A673 (cell line): ENCODE results near the gene NKX6-2. TPM values are rescaled to one million over a fixed set of nuclear protein-coding genes. Genes with fewer than 3 reads are reported as not detected.

ENCODE experiments used
- BruUV-seq: library from RNA; stranded (reverse); fragments of 400-500 nt; replicated peaks from 2 replicates; lab custom pipeline; 2021; lab: Mats Ljungman, UMichigan
- CTCF ChIA-PET: fragments of 300-600 bp; sonication (Branson Sonifier 250); formaldehyde crosslinking; loops from one replicate; lab custom pipeline; 2022; ENCODE audit warnings: antibody characterized with exemption; lab: Charles Lee
- POLR2A ChIA-PET: fragments of 300-600 bp; sonication (Branson Sonifier 250); formaldehyde crosslinking; loops from one replicate; lab custom pipeline; 2022; ENCODE audit warnings: antibody characterized with exemption; ENCODE audit not compliant: low non-redundant PET; lab: Charles Lee
- DNase-seq: peaks from one replicate; pipeline ENCODE4 v3.0.0-alpha.2; 2015; ENCODE audit warnings: low spot score
- H3K27ac ChIP-seq: fragments of 200-600 bp; sonication (generic); 2 replicates; pipeline ENCODE4 v1.5.1; 2016; ENCODE audit warnings: mixed run types, low read depth, mild to moderate bottlenecking, mixed read lengths, antibody characterized with exemption, low read length; ENCODE audit not compliant: poor library complexity, severe bottlenecking
- H3K27me3 ChIP-seq: fragments of 200-600 bp; sonication (generic); replicated peaks from 2 replicates; pipeline ENCODE4 v1.6.1; 2017; ENCODE audit warnings: mixed run types, low read depth, mild to moderate bottlenecking, mixed read lengths, antibody characterized with exemption, low read length; ENCODE audit not compliant: insufficient read depth, poor library complexity
- H3K36me3 ChIP-seq: fragments of 200-600 bp; sonication (generic); 2 replicates; pipeline ENCODE4 v1.6.1; 2016; ENCODE audit warnings: mixed run types, mild to moderate bottlenecking, mixed read lengths, antibody characterized with exemption, low read length; ENCODE audit not compliant: insufficient read depth, poor library complexity, severe bottlenecking
- H3K4me1 ChIP-seq: fragments of 200-600 bp; sonication (generic); 2 replicates; pipeline ENCODE4 v1.6.1; 2017; ENCODE audit warnings: mixed run types, mild to moderate bottlenecking, mixed read lengths, antibody characterized with exemption, low read length; ENCODE audit not compliant: insufficient read depth, poor library complexity, severe bottlenecking
- H3K4me3 ChIP-seq: fragments of 200-600 bp; sonication (generic); 2 replicates; pipeline ENCODE4 v1.5.1; 2016; ENCODE audit warnings: low read depth, mixed run types, mild to moderate bottlenecking, mixed read lengths, low read length; ENCODE audit not compliant: poor library complexity, severe bottlenecking
- H3K9me3 ChIP-seq: fragments of 200-600 bp; sonication (generic); 2 replicates; pipeline ENCODE4 v1.6.1; 2016; ENCODE audit warnings: mixed run types, low read depth, mild to moderate bottlenecking, mixed read lengths, antibody characterized with exemption, low read length; ENCODE audit not compliant: poor library complexity, severe bottlenecking
- EZH2 ChIP-seq: fragments of 200-600 bp; sonication (generic); IDR thresholded peaks from 2 replicates; pipeline ENCODE4 v1.6.1; 2017; ENCODE audit warnings: borderline replicate concordance, low read depth, mild to moderate bottlenecking, mixed read lengths, antibody characterized with exemption, low read length; ENCODE audit not compliant: poor library complexity, severe bottlenecking
- intact Hi-C: fragments of 100-400 bp; cut with micrococcal nuclease; formaldehyde crosslinking; loops from one replicate; pipeline ENCODE4 v1.10.0; 2022; ENCODE audit not compliant: unreplicated experiment
- total RNA-seq: library from RNA; stranded (reverse); gene quantifications from 2 replicates; pipeline ENCODE4 v1.2.3, GENCODE V29; 2021
- TF ChIP-seq, protein P1 (sequence below): fragments of 300-800, 200-600 bp; sonication (generic); conservative IDR thresholded peaks from 2 replicates; pipeline ENCODE4 v1.5.1; 2017; ENCODE audit warnings: low read depth, mild to moderate bottlenecking, antibody characterized with exemption, low read length, moderate library complexity, mixed read lengths

The NKX6-2 gene
- total RNA-seq, 1 experiment from 2014 or later = not detected

GRCh38 chr10:132788831-132789219 is 2.9 kb upstream of the NKX6-2 start:
- POLR2A ChIA-PET = no interaction called here
- no peak overlapping the region for H3K4me3 ChIP-seq

DNA sequence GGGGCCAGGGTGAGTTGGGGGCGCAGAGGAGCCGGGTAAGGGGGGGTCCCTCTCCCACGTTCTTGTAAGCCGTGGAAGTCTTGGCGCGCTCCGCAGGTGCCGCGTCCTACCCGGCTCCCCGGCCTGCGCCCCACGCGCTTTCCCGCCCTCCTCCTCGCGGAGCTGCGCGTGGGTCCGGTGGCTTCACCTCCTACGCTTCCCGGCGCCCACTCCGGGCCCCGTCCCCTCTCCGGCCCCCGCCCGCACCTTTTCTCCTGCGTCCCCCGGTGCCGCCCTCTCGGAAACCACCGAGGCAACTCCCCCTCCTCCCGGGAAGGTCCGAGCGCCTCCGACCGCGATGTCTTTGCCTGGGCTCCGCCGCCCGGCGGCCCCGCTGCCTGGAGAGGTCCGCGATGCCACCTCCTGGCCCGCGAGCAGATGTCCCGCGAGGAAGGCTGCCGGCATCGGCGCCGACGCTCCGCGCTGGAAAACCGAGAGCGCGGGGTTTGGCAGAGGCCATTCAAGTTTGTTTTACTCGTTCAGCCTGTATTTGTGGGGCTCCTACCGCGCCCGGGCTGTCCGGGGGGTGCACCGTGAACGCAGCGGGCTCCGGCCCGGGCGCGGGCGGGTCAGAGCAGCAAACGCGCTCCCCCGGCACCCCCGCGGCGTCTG is 2.4 kb upstream of the NKX6-2 start:
- BruUV-seq = no TSS peak
- ChIA-PET POLR2A (no interaction called here), CTCF (no interaction called here)
- no peak overlapping the region for H3K27ac ChIP-seq
- TF ChIP-seq EZH2 = peak; percentile 99
- TF ChIP-seq, protein P1, sequence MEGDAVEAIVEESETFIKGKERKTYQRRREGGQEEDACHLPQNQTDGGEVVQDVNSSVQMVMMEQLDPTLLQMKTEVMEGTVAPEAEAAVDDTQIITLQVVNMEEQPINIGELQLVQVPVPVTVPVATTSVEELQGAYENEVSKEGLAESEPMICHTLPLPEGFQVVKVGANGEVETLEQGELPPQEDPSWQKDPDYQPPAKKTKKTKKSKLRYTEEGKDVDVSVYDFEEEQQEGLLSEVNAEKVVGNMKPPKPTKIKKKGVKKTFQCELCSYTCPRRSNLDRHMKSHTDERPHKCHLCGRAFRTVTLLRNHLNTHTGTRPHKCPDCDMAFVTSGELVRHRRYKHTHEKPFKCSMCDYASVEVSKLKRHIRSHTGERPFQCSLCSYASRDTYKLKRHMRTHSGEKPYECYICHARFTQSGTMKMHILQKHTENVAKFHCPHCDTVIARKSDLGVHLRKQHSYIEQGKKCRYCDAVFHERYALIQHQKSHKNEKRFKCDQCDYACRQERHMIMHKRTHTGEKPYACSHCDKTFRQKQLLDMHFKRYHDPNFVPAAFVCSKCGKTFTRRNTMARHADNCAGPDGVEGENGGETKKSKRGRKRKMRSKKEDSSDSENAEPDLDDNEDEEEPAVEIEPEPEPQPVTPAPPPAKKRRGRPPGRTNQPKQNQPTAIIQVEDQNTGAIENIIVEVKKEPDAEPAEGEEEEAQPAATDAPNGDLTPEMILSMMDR = no peak
- intact Hi-C loops = no loop called here
- no peak overlapping the region for H3K4me3 ChIP-seq
- H3K4me1 ChIP-seq = peaks cover 1% of the 10 kb centered on the region
- no peaks in the 10 kb centered on the region for H3K9me3 ChIP-seq
- DNase-seq = no peak
- no peaks in the 10 kb centered on the region for H3K36me3 ChIP-seq
- peaks cover 80% of the 10 kb centered on the region for H3K27me3 ChIP-seq

More at GRCh38 chr10:132788831-132789219, 2.9 kb upstream of the NKX6-2 start:
- CTCF ChIA-PET = no interaction called here
- no peak overlapping the region for H3K27ac ChIP-seq
- no TSS peak for BruUV-seq
- peak; percentile 98 for TF ChIP-seq EZH2
- TF ChIP-seq, protein P1 = no peak
- peaks cover 74% of the 10 kb centered on the region for H3K27me3 ChIP-seq
- DNase-seq = no peak
- H3K36me3 ChIP-seq = no peaks in the 10 kb centered on the region
- intact Hi-C loops = no loop called here
- peaks cover 7% of the 10 kb centered on the region for H3K4me1 ChIP-seq
- H3K9me3 ChIP-seq = no peaks in the 10 kb centered on the region

- no peaks in the 10 kb centered on the region for H3K9me3 ChIP-seq
- TF ChIP-seq, protein P1 = no peak
- no peak for TF ChIP-seq EZH2
- BruUV-seq = no TSS peak
- DNase-seq = peak; percentile 32
- no peak overlapping the region for H3K4me3 ChIP-seq
- ChIA-PET CTCF (no interaction called here), POLR2A (no interaction called here)
- H3K27ac ChIP-seq = no peak overlapping the region
- H3K4me1 ChIP-seq = no peaks in the 10 kb centered on the region
- peaks cover 85% of the 10 kb centered on the region for H3K27me3 ChIP-seq
- intact Hi-C loops = no loop called here
- H3K36me3 ChIP-seq = no peaks in the 10 kb centered on the region
These were observed 1.7 kb upstream of the NKX6-2 start for GRCh38 chr10:132787495-132788179.
